KMS-11 (cell line): Measurements from ENCODE around the gene GPRC5A.

ENCODE experiments used
- H2AFZ ChIP-seq: fragments of 200-600 bp; sonication (generic); 2 replicates; pipeline ENCODE4 v1.6.1; 2016; ENCODE audit warnings: antibody characterized with exemption, mixed run types, low read depth
- H3K27ac ChIP-seq: fragments of 200-600 bp; sonication (generic); 2 replicates; pipeline ENCODE4 v1.6.1; 2016; ENCODE audit warnings: mild to moderate bottlenecking, mixed run types
- H3K27me3 ChIP-seq: fragments of 200-600 bp; sonication (generic); 2 replicates; pipeline ENCODE4 v1.6.1; 2017; ENCODE audit warnings: mild to moderate bottlenecking, low read depth, mixed run types, moderate library complexity; ENCODE audit not compliant: insufficient read depth
- H3K36me3 ChIP-seq: fragments of 200-600 bp; sonication (generic); 2 replicates; pipeline ENCODE4 v1.6.1; 2017; ENCODE audit warnings: mild to moderate bottlenecking, mixed run types; ENCODE audit not compliant: insufficient read depth
- H3K4me1 ChIP-seq: fragments of 200-600 bp; sonication (generic); 2 replicates; pipeline ENCODE4 v1.6.1; 2016; ENCODE audit warnings: mild to moderate bottlenecking, low read depth, mixed run types; ENCODE audit not compliant: poor library complexity, severe bottlenecking
- H3K4me2 ChIP-seq: fragments of 200-600 bp; sonication (generic); 2 replicates; pipeline ENCODE4 v1.7.0; 2016; ENCODE audit warnings: mild to moderate bottlenecking, mixed run types
- H3K4me3 ChIP-seq: fragments of 200-600 bp; sonication (generic); IDR thresholded peaks from 2 replicates; pipeline ENCODE4 v1.6.1; 2017; ENCODE audit warnings: low read depth, low read length, mixed read lengths; ENCODE audit not compliant: insufficient read depth
- H3K79me2 ChIP-seq: fragments of 200-600 bp; sonication (generic); 2 replicates; pipeline ENCODE4 v1.6.1; 2016; ENCODE audit warnings: low read depth, mixed run types; ENCODE audit not compliant: insufficient read depth
- H3K9ac ChIP-seq: fragments of 200-600 bp; sonication (generic); 2 replicates; pipeline ENCODE4 v1.6.1; 2016; ENCODE audit warnings: mild to moderate bottlenecking, mixed run types
- H4K20me1 ChIP-seq: fragments of 200-600 bp; sonication (generic); 2 replicates; pipeline ENCODE4 v1.6.1; 2016; ENCODE audit warnings: mild to moderate bottlenecking, mixed run types; ENCODE audit not compliant: insufficient read depth
- TF ChIP-seq, protein P1 (sequence below): fragments of 200-600 bp; sonication (generic); conservative IDR thresholded peaks from 2 replicates; pipeline ENCODE4 v1.6.1; 2017; ENCODE audit warnings: low read depth, mild to moderate bottlenecking, antibody characterized with exemption, low read length, moderate library complexity, mixed read lengths

GPRC5A gene

GRCh38 chr12:12898911-12899511 is 7.6 kb downstream of the GPRC5A start:
- TF ChIP-seq, protein P1, sequence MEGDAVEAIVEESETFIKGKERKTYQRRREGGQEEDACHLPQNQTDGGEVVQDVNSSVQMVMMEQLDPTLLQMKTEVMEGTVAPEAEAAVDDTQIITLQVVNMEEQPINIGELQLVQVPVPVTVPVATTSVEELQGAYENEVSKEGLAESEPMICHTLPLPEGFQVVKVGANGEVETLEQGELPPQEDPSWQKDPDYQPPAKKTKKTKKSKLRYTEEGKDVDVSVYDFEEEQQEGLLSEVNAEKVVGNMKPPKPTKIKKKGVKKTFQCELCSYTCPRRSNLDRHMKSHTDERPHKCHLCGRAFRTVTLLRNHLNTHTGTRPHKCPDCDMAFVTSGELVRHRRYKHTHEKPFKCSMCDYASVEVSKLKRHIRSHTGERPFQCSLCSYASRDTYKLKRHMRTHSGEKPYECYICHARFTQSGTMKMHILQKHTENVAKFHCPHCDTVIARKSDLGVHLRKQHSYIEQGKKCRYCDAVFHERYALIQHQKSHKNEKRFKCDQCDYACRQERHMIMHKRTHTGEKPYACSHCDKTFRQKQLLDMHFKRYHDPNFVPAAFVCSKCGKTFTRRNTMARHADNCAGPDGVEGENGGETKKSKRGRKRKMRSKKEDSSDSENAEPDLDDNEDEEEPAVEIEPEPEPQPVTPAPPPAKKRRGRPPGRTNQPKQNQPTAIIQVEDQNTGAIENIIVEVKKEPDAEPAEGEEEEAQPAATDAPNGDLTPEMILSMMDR, result no peak
- Histone ChIP-seq H3K27ac (no peak overlapping the region), H3K27me3 (no peaks in the 10 kb centered on the region), H3K4me3 (no peak overlapping the region), H4K20me1 (no peaks in the 10 kb centered on the region), H3K4me2 (no peak overlapping the region), H3K9ac (no peak overlapping the region), H3K36me3 (no peaks in the 10 kb centered on the region), H2AFZ (no peak overlapping the region), H3K79me2 (no peaks in the 10 kb centered on the region), H3K4me1 (no peaks in the 10 kb centered on the region)

- H3K27me3 ChIP-seq, result no peaks in the 10 kb centered on the region
- no peak overlapping the region for H3K27ac ChIP-seq
- H4K20me1 ChIP-seq, result no peaks in the 10 kb centered on the region
- TF ChIP-seq, protein P1, result no peak
- no peak overlapping the region for H3K4me2 ChIP-seq
- H3K36me3 ChIP-seq, result no peaks in the 10 kb centered on the region
- no peak overlapping the region for H3K4me3 ChIP-seq
- H3K79me2 ChIP-seq, result no peaks in the 10 kb centered on the region
- H3K4me1 ChIP-seq, result no peaks in the 10 kb centered on the region
- H3K9ac ChIP-seq, result no peak overlapping the region
- no peak overlapping the region for H2AFZ ChIP-seq
Measured at GRCh38 chr12:12899530-12900380, 8.4 kb downstream of the GPRC5A start.

- H2AFZ ChIP-seq, result no peak overlapping the region
- no peaks in the 10 kb centered on the region for H3K4me1 ChIP-seq
- no peak overlapping the region for H3K4me3 ChIP-seq
- no peak overlapping the region for H3K9ac ChIP-seq
- no peak overlapping the region for H3K4me2 ChIP-seq
- TF ChIP-seq, protein P1, result no peak
- H3K36me3 ChIP-seq, result no peaks in the 10 kb centered on the region
- no peaks in the 10 kb centered on the region for H3K79me2 ChIP-seq
- no peaks in the 10 kb centered on the region for H3K27me3 ChIP-seq
- H3K27ac ChIP-seq, result no peak overlapping the region
- H4K20me1 ChIP-seq, result no peaks in the 10 kb centered on the region
Measured at GRCh38 chr12:12900786-12901157, 9.4 kb downstream of the GPRC5A start.

GRCh38 chr12:12901158-12901791 is 9.9 kb downstream of the GPRC5A start:
- Histone ChIP-seq H2AFZ (no peak overlapping the region), H3K4me1 (no peaks in the 10 kb centered on the region), H4K20me1 (no peaks in the 10 kb centered on the region), H3K4me3 (no peak overlapping the region), H3K9ac (no peak overlapping the region), H3K79me2 (no peaks in the 10 kb centered on the region), H3K27me3 (no peaks in the 10 kb centered on the region), H3K36me3 (no peaks in the 10 kb centered on the region), H3K27ac (no peak overlapping the region), H3K4me2 (no peak overlapping the region)
- TF ChIP-seq, protein P1, result no peak
